Caco-2 (cell line): Measurements from ENCODE around the gene C2orf80. TPM values are rescaled to one million over a fixed set of nuclear protein-coding genes. Genes with fewer than 3 reads are reported as not detected.

Experiments used
- BruUV-seq: library from RNA; stranded (reverse); fragments of 400-500 nt; replicated peaks from 2 replicates; lab custom pipeline; 2021; lab: Mats Ljungman, UMichigan
- CTCF ChIA-PET: fragments of 300-600 bp; sonication (Branson Sonifier 250); formaldehyde crosslinking; loops from one replicate; lab custom pipeline; 2022; ENCODE audit warnings: antibody characterized with exemption; lab: Charles Lee
- POLR2A ChIA-PET: fragments of 300-600 bp; sonication (Branson Sonifier 250); formaldehyde crosslinking; loops from one replicate; lab custom pipeline; 2022; ENCODE audit warnings: antibody characterized with exemption; lab: Charles Lee
- DNase-seq, 2 experiments: peaks; one replicate each; pipeline versions ENCODE4 v3.0.0 to v3.0.0-alpha.2; 2020 to 2022
- H3K27me3 ChIP-seq: replicated peaks from 2 replicates; pipeline ENCODE4 v1.6.0; 2011; ENCODE audit warnings: low read length; ENCODE audit not compliant: control insufficient read depth, insufficient read depth
- H3K36me3 ChIP-seq: 2 replicates; pipeline ENCODE4 v1.5.1; 2011; ENCODE audit warnings: low read length; ENCODE audit not compliant: control insufficient read depth, insufficient read depth
- H3K4me1 ChIP-seq: fragments of 250-450 bp; sonication (Bioruptor Pico); 2 replicates; pipeline ENCODE4 v1.5.1; 2020; ENCODE audit warnings: mild to moderate bottlenecking
- H3K4me3 ChIP-seq: 2 replicates; pipeline ENCODE4 v1.5.1; 2011; ENCODE audit warnings: low read depth, mild to moderate bottlenecking, control low read depth, low read length
- H3K9me3 ChIP-seq: fragments of 250-450 bp; sonication (Bioruptor Pico); 2 replicates; pipeline ENCODE4 v1.5.1; 2020; ENCODE audit warnings: mild to moderate bottlenecking, moderate library complexity
- H3K27ac Mint-ChIP-seq: one replicate; pipeline ENCODE4 v1.8.0; 2022; ENCODE audit warnings: mixed read lengths; ENCODE audit not compliant: unreplicated experiment
- H3K27me3 Mint-ChIP-seq: one replicate; pipeline ENCODE4 v1.8.0; 2022; ENCODE audit warnings: mixed read lengths; ENCODE audit not compliant: insufficient read depth, unreplicated experiment
- H3K36me3 Mint-ChIP-seq: one replicate; pipeline ENCODE4 v1.8.0; 2022; ENCODE audit warnings: mild to moderate bottlenecking, mixed read lengths; ENCODE audit not compliant: insufficient read depth, unreplicated experiment
- H3K4me1 Mint-ChIP-seq: one replicate; pipeline ENCODE4 v1.8.0; 2022; ENCODE audit warnings: low read depth, mixed read lengths; ENCODE audit not compliant: unreplicated experiment
- H3K4me3 Mint-ChIP-seq: one replicate; pipeline ENCODE4 v1.8.0; 2022; ENCODE audit warnings: mild to moderate bottlenecking, moderate library complexity, mixed read lengths; ENCODE audit not compliant: unreplicated experiment
- H3K9me3 Mint-ChIP-seq: one replicate; pipeline ENCODE4 v1.8.0; 2022; ENCODE audit warnings: mixed read lengths; ENCODE audit not compliant: unreplicated experiment
- CTCF ChIP-seq, 2 experiments: fragments of 200-600 bp in 1 of 2; IDR thresholded peaks; 1 replicate in 1 of 2; 2 replicates in 1 of 2; pipeline versions ENCODE4 v1.5.1 to v1.8.0; 2011 to 2022; ENCODE audit warnings: antibody characterized with exemption in 1 of 2, control low read depth in 1 of 2, inconsistent platforms in 1 of 2, low read depth in 1 of 2, low read length in 1 of 2, mild to moderate bottlenecking in 1 of 2, moderate library complexity in 1 of 2; ENCODE audit not compliant: insufficient read depth in 1 of 2, severe bottlenecking in 1 of 2, unreplicated experiment in 1 of 2
- intact Hi-C: fragments of 100-400 bp; cut with micrococcal nuclease; formaldehyde crosslinking; loops from one replicate; pipeline ENCODE4 v1.10.0; 2022; ENCODE audit not compliant: unreplicated experiment
- total RNA-seq: library from RNA; stranded (reverse); gene quantifications from 2 replicates; pipeline ENCODE4 v1.2.3, GENCODE V29; 2022

The C2orf80 gene
- total RNA-seq, 1 experiment from 2014 or later, result not detected

- Histone ChIP-seq H3K36me3 (no peaks in the 10 kb centered on the region), H3K4me1 (no peaks in the 10 kb centered on the region), H3K9me3 (no peaks in the 10 kb centered on the region), H3K27me3 (no peaks in the 10 kb centered on the region), H3K4me3 (no peak overlapping the region)
- H3K36me3 Mint-ChIP-seq, result no peaks in the 10 kb centered on the region
- POLR2A ChIA-PET, result no interaction called here
- H3K4me3 Mint-ChIP-seq, result no peak overlapping the region
- no peaks in the 10 kb centered on the region for H3K27me3 Mint-ChIP-seq
- no peak overlapping the region for H3K27ac Mint-ChIP-seq
- no TSS peak for BruUV-seq
- no peak for DNase-seq
- no peaks in the 10 kb centered on the region for H3K4me1 Mint-ChIP-seq
- no peak for TF ChIP-seq CTCF (IDR thresholded peaks at IDR 0.05; ENCODE audit: insufficient read depth in 1 of 2, low read depth in 1 of 2, low read length in 1 of 2, severe bottlenecking in 1 of 2, unreplicated experiment in 1 of 2)
- CTCF ChIA-PET, result no interaction called here
- no peaks in the 10 kb centered on the region for H3K9me3 Mint-ChIP-seq
- intact Hi-C loops, result no loop called here
Observed at GRCh38 chr2:208195531-208195930, 5.7 kb upstream of the C2orf80 start.

GRCh38 chr2:208192611-208193236 lies 2.9 kb upstream of the C2orf80 start:
- Histone ChIP-seq H3K36me3 (no peaks in the 10 kb centered on the region), H3K9me3 (no peaks in the 10 kb centered on the region), H3K27me3 (no peaks in the 10 kb centered on the region), H3K4me3 (no peak overlapping the region), H3K4me1 (no peaks in the 10 kb centered on the region)
- Mint-ChIP-seq H3K4me3 (no peak overlapping the region), H3K4me1 (no peaks in the 10 kb centered on the region), H3K27me3 (no peaks in the 10 kb centered on the region), H3K36me3 (no peaks in the 10 kb centered on the region), H3K9me3 (no peaks in the 10 kb centered on the region), H3K27ac (no peak overlapping the region)
- POLR2A ChIA-PET, result no interaction called here
- no peak for TF ChIP-seq CTCF (IDR thresholded peaks at IDR 0.05; ENCODE audit: insufficient read depth in 1 of 2, low read depth in 1 of 2, low read length in 1 of 2, severe bottlenecking in 1 of 2, unreplicated experiment in 1 of 2)
- no TSS peak for BruUV-seq
- CTCF ChIA-PET, result no interaction called here
- intact Hi-C loops, result no loop called here
- no peak for DNase-seq

GRCh38 chr2:208189069-208189809 lies 591 bp downstream of the C2orf80 start:
- H3K9me3 ChIP-seq, result no peaks in the 10 kb centered on the region
- no TSS peak for BruUV-seq
- CTCF ChIA-PET, result no interaction called here
- Mint-ChIP-seq H3K27me3 (no peaks in the 10 kb centered on the region), H3K4me1 (no peaks in the 10 kb centered on the region), H3K36me3 (no peaks in the 10 kb centered on the region), H3K4me3 (no peak overlapping the region), H3K27ac (no peak overlapping the region), H3K9me3 (no peaks in the 10 kb centered on the region)
- H3K4me3 ChIP-seq, result no peak overlapping the region
- TF ChIP-seq CTCF (IDR thresholded peaks at IDR 0.05; ENCODE audit: insufficient read depth in 1 of 2, low read depth in 1 of 2, low read length in 1 of 2, severe bottlenecking in 1 of 2, unreplicated experiment in 1 of 2), result no peak
- intact Hi-C loops, result no loop called here
- H3K27me3 ChIP-seq, result no peaks in the 10 kb centered on the region
- no peak for DNase-seq
- POLR2A ChIA-PET, result no interaction called here
- H3K4me1 ChIP-seq, result no peaks in the 10 kb centered on the region
- H3K36me3 ChIP-seq, result no peaks in the 10 kb centered on the region
